T-helper 2 cell treated with Interferon-gamma antibody and Interleukin-4, amounts not matched to agents 100 ng/mL and 5 ng/mL, for 36 hours (primary cell): Measurements from ENCODE around the gene KISS1R. TPM values are rescaled to one million over a fixed set of nuclear protein-coding genes. Genes with fewer than 3 reads are reported as not detected.

Experiments used
- intact Hi-C: fragments of 100-400 bp; cut with micrococcal nuclease; formaldehyde crosslinking; loops from one replicate; pipeline ENCODE4 v1.15.1; 2023
- total RNA-seq: library from RNA; stranded (reverse); gene quantifications from 2 replicates; pipeline ENCODE4 v1.2.3, GENCODE V29; 2022

Gene KISS1R
- total RNA-seq, 1 donor from 2014 or later, result 1.9 TPM

DNA sequence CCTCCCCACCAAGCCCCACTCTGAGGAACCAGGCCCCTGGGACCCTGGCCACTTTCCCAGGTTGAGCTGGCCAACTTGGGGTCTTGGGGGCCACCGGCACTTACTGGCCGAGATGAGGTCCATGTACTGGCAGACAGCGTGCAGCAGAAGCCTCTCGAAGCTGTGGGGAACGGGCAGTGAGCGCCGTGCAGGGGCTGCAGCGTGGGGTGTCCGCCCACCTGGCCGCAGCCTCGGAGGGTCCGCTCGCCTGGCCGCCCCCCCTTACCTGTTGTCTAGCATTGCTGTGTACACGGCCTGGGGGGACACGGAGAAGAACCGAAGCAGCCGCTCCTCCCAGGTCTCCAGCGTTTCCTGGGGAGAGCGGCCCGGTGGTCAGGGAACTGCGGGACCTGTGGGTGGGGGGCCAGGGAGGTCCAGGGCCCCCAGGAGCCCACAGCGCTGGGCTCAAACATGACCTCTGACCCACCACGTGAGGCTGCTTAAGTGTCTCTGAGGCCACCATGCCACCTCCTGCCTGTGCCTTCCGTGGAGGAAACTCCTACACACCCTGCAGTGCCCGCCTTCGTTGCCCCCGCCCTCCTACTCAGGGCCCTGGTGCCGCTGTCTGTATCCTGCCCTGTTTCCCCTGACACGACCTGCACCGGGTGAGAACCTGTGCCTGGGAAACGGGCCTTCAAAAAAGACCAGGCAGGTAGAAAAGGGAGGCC is 17.6 kb upstream of the KISS1R start:
- intact Hi-C loops, result no loop called here

DNA sequence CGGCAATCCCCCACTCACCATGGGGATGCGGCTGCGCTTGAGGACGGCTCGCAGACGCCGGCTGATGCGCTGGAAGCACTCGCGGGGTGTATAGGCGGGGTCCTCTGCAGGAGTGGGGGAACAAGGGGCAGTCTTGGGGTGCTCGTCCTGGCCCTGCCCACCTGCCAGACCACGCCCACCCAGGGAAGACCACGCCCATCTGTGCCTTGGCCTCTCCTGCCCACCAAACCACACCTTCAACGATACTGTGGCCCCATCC is 17.2 kb upstream of the KISS1R start:
- intact Hi-C loops, result no loop called here

DNA sequence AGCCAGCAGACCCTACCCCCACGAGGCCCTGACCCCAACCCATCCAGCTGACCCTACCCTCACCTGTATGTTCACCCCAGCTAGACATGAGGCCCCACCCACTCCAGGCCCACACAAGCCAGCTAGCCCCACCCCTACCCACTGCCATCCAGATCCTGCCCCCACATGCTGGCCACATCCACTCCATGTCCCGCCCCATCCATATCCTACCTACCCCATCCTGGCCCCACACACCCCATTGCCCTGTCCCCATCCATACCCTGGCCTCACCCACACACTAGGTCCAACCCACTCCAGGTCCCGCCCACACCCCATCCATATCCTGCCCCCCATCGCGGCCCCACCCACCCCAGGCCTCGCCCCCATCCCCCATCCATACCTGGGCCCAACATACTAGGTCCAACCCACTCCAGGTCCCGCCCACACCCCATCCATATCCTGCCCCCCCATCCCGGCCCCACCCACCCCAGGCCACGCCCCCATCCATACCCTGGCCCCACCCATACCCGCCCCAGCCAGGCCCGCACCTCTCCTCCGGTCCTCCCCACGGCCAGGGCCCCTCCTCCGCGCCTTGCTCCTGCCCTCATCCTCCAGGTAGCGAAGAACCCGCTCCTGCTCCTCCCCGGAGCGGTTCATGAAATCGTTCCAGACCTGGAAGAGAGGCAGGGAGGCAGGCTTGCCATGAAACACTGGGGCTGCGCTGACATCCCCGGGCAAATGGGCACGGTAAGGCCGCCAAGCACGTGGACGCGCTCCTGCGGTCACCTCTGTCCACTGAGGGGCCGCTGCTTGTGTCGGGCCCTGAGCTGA is 16.6 kb upstream of the KISS1R start:
- intact Hi-C loops, result no loop called here

DNA sequence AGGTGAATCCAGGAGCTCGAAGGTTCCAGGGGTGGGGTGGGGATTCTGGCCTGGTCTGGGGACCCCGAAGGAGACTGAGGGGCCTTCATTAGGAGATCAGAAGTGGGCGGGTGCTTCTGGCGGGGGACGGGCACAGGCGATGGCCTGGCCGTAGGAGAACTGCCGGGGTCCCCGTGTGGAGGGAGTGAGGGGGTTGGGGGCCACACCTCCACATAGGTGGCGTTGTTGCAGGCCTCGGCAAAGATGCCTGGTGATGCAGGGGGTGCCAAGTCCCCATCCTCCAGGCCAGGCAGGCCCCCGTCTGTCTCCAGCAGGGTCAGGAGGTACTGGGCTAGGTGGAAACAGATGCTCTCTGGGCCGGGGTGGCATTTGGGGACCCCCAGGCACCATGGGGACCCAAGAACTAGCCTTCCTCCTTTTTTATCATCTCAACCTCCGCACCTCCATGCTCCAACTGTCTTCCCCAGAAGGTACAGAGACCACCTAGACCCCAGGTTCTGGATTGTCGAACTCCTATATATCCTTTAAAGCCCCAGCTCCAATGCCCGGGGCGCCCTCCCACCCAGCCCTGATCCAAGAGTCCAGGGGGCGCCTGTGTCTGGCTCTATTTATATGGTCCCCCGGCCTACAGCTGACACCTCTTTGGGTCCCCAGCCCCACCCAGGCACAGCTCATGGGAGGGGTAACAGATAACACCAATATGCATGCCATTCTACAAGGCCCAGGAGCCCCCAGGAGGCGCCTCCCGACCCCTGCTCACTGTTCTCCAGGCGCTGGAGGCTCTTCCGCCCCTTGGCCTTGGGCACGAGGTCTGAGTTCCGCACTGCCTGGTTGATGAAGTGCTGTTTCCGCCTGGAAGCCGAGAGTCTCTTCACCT is 15.7 kb upstream of the KISS1R start:
- intact Hi-C loops, result no loop called here

DNA sequence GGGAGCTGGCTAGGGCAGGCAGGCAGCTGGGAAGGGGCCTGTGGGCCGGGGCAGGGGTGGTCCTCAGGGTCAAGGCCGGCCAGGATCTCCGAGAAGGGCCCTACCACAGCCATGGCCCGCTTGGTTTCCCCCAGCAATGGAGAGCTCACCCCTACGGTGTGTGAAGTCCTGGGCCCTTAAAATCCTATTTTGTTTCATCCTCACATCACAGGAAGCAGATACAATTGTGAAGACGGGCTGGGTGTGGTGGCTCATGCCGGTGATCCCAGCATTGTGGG is 15.1 kb upstream of the KISS1R start:
- intact Hi-C loops, result no loop called here

DNA sequence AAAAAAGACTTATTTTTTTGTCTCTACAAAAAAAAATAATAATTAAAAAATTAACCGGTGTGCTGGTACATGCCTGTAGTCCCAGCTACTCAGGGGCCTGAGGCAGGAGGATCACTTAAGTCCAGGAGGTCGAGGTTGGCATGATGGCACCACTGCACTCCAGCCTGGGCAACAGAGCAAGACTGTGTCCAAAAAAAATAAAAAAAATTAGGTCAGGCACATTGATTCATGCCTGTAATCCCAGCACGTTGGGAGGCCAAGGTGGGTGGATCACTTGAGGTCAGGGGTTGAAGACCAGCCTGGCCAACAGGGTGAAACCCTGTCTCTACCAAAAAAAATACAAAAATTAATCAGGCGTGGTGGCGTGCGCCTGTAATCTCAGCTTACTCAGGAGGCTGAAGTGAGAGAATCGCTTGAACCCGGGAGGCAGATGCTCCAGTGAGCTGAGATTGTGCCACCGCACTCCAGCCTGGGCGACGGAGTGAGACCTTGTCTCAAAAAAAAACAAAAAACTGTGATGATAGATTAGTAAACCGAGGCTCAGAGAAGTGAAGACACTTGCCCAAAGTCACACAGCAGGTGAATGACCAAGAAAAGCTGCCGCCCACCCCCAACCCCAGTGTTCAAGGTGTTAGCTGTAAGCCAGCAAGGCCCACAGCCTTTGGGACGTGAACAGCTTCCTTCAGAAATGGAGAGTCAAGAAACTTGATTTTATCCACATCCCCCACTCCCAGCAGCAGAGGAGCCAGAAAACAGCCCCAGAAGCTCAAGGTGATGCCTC is 14.5 kb upstream of the KISS1R start:
- intact Hi-C loops, result no loop called here

DNA sequence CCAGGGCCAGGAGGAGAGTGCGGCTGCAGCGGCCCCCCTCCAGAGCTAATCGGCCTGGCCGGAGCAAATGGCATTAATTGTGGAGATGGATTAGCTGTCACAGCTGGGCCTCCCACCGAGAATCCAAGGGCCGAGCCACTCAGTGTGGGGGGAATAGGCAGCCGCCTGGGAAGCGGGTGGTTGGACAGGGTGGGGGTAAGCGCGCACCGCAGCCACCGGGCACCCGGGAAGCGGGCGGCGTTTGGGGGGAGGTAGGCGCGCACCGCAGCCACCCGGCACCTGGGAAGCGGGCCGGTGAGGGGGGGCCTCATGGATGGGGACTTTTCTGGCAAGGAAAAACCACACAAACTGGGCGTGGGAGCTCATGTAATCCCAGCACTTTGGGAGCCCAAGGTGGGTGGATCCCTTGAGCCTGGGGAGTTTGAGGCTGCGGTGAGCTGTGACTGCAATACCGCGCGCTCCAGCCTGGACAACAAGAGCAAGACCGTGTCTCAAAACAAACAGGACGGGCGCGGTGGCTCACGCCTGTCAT is 13.8 kb upstream of the KISS1R start:
- intact Hi-C loops, result no loop called here

DNA sequence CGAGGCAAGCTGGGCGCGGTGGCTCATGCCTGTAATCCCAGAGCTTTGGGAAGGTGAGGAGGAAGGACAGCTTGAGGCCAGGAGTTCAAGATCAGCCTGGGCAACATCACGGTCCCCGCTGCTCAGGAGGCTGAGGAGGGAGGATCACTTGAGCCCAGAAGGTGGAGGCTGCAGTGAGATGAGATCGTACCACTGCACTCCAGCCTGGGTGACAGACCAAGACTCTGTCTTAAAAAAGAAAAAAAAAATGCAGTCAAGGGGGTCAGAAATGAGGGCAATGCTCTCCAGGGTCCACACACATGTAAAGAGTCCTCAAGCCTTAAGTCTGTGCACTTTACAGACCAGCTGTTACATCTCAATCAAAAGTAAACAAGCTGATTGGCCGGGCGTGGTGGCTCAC is 12.6 kb upstream of the KISS1R start:
- intact Hi-C loops, result no loop called here

DNA sequence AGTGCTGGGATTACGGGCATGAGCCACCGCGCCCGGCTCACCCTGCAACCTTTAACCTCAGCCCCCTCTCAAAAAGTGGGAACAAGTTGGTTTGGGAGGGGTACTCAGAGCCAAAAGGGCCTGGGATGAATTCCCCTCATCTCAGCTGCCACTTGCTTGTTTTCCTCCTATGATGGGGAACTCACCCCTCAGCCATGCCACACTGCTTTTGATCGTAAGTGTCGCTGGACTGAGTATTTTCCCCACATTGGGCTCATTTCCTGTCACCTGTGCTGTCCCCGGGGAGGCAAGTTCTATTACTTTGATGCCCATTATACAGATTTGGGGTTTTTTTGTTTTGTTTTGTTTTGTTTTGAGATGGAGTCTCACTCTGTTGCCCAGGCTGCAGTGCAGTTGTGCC is 10.7 kb upstream of the KISS1R start:
- intact Hi-C loops, result no loop called here

DNA sequence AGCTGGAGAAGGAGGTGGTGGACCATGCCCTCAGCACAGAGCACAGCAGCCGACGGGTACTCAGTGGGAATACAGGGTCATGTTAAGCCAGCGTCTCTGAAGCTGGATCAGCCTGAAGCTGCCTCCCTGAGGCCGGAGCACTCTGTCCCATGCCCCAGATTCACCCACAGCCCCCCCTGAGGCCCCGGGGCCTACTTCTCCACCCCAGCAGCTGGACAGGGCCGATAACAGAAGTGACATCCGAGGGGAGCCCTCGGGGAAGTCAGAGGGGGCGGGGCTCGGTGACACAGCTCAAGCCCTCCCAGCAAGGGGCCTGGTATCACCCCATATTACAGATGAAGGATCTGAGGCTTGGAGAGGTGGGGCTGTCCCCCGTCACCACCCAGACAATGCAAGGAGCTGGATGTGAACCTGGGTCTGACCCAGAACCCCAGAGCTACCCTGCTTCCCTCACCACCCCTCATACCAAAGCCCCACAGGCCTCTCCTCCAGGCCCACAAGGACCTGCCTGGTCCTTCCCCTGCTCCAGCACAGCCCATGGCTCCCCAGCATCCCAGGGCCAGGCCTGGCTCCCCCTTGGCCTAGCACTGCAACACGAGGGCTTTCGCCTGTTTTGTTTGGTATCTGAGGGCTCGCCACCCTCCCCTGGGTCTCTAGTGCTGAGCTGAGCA is 9.8 kb upstream of the KISS1R start:
- intact Hi-C loops, result no loop called here

DNA sequence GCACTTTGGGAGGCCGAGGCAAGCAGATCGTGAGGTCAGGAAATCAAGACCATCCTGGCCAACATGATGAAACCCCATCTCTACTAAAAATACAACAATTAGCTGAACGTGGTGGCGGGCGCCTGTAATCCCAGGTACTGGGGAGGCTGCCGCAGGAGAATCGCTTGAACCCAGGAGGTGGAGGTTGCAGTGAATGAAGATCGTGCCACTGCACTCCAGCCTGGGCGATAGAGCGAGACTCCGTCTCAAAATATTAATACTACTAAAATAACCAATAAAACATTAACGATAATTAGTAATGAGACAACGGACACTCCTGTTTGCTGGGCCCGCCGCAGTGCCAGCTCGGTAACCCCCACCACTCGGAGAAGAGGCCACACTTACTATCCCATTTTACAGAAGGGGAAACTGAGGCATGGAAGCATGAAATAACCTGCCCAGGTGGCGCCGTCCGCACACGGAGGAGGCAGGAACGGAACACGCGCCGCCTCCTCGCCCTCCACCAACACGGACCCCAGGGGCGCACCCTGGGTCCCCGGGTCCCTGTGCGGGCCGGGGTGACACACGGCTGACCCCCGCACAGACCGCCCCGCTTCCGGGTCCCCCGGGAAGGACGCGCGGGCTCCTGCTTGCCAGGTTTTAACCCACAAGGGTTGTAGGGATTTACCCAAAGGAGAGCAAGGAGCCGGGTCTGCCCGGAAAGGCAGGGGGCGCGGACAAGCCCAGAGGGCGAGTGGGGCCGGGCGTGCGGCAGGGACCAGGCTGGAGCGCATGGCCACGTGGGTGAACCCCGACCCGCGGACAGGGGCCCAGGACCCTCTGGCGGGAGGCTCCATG is 5.7 kb upstream of the KISS1R start:
- intact Hi-C loops, result no loop called here

DNA sequence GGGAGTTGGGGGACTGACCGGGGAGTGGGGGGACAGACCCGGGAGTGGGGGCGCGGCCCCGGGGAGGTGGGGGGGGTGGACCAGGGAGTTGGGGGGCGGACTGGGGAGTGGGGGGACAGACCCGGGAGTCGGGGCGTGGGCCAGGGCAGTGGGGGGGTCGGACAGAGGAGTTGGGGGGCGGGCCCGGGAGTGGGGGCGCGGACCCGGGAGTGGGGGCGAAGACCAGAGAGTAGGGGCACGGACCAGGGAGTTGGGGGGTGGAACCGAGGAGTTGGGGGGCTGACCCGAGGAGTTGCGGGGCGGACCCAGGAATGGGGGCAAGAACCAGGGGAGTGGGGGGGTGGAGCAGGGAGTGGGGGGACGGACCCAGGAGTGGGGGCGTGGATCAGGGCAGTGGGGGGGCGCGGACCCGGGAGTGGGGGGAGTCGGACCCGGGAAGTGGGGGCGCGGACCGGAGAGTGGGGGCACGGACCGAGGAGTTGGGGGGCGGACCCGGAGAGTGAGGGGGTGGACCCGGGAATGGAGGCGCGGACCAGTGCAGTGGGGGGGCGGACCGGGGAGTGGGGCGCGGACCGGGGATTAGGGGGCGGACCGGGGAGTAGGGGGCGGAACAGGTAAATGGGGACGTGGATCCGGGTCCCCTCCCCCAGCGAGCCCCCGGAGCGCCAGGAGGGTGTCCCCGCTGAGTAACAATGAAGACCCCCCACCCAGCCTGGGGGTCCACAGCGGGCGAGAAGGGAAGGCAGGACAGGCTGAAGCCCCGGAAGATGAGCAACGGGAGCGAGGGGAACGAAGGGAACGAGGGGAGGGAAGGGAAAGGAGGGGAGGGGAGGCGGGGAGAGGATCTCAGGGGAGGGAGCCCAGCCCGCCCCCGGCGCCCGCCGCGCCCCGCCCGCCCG is 4.7 kb upstream of the KISS1R start:
- intact Hi-C loops, result no loop called here

DNA sequence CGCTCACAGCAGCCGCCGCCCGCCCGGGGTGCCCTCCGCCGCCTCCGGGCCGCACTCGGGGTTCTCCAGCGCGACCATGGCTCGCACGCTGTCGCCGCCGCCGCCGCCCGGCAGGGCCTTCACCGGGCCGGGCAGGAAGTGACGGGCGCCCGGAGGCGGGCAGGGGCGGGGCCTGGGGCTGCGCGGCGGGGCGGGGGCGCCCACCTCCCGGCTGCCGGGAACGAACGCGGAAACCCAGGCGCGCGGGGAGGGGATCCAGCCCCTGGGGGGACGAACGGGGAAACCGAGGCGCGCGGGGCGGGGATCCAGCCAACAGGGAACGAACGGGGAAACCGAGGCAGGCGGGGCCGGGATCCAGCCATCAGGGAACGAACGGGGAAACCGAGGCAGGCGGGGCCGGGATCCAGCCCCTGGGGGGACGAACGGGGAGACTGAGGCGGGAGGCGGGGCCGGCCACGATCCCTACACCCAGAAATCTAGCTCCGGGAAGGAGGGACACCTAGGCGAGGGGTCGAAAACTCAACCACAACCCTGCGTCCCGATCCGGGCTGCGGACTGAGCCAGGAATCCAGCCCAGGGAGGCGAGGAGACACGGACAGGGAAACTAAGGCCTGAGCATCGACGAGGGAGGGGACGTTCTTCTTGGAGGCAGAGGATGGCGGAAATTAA is 3.9 kb upstream of the KISS1R start, which contains the start of gene R3HDM4:
Gene R3HDM4, minus strand, starts transcription at position 140 of the 669 bp plus-strand sequence. Its CDS starts 62 bp downstream, at position 78.
- intact Hi-C loops, result no loop called here

DNA sequence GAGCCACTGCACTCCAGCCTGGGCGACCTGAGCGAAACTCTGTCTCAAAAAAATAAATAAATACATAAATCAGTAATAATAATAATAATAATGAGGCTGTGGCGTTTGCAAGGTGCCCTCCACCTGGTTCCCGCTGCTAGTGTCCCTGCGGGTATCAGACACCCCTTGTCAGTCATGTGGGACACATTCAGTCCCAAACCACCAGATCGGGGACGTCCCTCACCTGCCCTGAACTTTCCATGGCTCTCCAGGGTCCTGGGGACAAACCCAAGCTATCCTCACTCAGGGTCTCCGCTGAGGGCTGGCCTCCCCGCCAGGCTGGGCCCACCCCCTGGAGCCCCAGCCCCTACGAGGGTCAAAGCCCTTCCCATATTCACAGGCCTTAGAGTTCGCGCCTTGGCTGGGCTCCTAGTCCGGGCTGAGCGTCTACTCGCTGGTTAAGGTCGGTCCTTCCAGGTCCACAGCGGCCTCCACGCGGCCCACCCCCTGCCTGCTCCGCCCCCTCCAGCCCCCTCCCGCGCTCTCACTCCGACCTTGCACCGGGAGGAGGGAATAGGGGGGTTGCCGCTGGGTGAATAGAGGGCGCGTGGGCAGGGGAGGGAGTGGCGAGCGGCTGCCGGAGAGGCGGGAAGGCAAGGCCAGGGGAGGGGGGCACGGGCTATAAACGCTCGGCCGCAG is 349 bp upstream of the KISS1R start:
- intact Hi-C loops, result no loop called here

DNA sequence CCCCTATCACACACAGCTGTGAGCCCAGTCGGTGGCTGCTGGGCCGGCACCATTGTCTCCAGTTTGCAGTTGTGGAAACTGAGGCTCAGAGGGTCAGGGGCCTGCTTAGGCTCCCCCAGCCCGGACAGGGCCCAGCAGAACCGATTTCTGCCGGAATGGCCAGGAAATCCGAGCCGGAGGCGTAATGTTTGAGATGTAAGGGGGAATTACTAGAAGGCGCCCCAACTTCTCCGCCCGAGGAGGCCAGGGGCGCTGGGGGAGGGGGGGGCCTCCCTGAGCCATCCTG is 962 bp downstream of the KISS1R start:
- intact Hi-C loops, result no loop called here

DNA sequence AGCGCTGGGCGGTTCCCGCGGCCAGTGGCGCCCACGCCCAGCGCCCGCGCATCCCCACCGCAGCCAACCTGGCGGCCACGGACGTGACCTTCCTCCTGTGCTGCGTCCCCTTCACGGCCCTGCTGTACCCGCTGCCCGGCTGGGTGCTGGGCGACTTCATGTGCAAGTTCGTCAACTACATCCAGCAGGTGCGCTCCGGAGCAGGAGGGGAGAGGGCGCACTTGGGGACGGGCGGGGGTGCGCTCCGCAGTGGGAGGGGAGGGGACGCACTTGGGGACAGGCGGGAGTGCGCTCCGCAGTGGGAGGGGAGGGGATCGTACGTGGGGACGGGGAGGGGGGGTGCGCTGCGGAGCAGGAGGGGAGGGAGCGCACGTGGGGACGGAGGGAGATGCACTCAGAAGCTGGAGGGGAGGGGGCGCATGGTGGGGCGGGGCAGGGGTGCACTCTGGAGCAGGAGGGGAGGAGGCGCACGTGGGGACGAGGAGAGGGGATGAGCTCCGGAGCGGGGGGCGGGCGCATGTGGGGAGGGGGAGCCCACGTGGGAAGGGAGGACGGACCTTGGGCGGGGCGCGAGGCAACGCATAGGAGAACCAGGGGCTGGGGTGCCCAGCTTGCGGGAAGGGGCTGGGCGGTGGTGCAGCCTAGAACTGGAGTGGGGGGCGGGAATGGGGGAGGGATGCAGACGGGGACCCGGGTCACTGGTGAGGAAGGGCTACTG is 1.5 kb downstream of the KISS1R start:
- intact Hi-C loops, result no loop called here
